OCI-LY1 (cell line): Measurements from ENCODE around the gene LEP.

ENCODE experiments used
- H2AFZ ChIP-seq: fragments of 200-600 bp; sonication (generic), shearing (Covaris generic); 2 replicates; pipeline ENCODE4 v1.6.0; 2014; ENCODE audit warnings: antibody characterized with exemption, mild to moderate bottlenecking, low read length
- H3F3A ChIP-seq: fragments of 200-600 bp; sonication (generic), shearing (Covaris generic); 2 replicates; pipeline ENCODE4 v1.6.0; 2014; ENCODE audit warnings: mild to moderate bottlenecking, antibody characterized with exemption, low read length, moderate library complexity; ENCODE audit not compliant: insufficient read depth
- H3K27ac ChIP-seq: fragments of 200-600 bp; sonication (generic); 2 replicates; pipeline ENCODE4 v1.5.1; 2014; ENCODE audit warnings: low read length, mixed run types, mild to moderate bottlenecking, low read depth; ENCODE audit not compliant: poor library complexity, severe bottlenecking
- H3K27me3 ChIP-seq: fragments of 200-600 bp; sonication (generic); 2 replicates; pipeline ENCODE4 v1.6.0; 2014; ENCODE audit warnings: antibody characterized with exemption, mild to moderate bottlenecking, low read length, moderate library complexity; ENCODE audit not compliant: insufficient read depth
- H3K36me3 ChIP-seq: fragments of 200-600 bp; sonication (generic); 2 replicates; pipeline ENCODE4 v1.6.1; 2014; ENCODE audit warnings: mild to moderate bottlenecking, antibody characterized with exemption, low read length, moderate library complexity, mixed read lengths; ENCODE audit not compliant: insufficient read depth
- H3K4me1 ChIP-seq: fragments of 200-600 bp; sonication (generic); 2 replicates; pipeline ENCODE4 v1.5.1; 2014; ENCODE audit warnings: mild to moderate bottlenecking, low read length, moderate library complexity; ENCODE audit not compliant: insufficient read depth, severe bottlenecking
- H3K4me2 ChIP-seq: fragments of 200-600 bp; sonication (generic), shearing (Covaris generic); 2 replicates; pipeline ENCODE4 v1.6.1; 2014; ENCODE audit warnings: low read length
- H3K4me3 ChIP-seq: fragments of 200-600 bp; sonication (generic); 2 replicates; pipeline ENCODE4 v1.5.1; 2014; ENCODE audit warnings: low read length, low read depth, mild to moderate bottlenecking, mixed read lengths; ENCODE audit not compliant: poor library complexity, severe bottlenecking
- H3K79me2 ChIP-seq: fragments of 200-600 bp; shearing (Covaris generic); 2 replicates; pipeline ENCODE4 v1.6.1; 2016; ENCODE audit warnings: mixed run types, low read length, mixed read lengths; ENCODE audit not compliant: insufficient read depth
- H3K9ac ChIP-seq: fragments of 200-600 bp; sonication (generic), shearing (Covaris generic); 2 replicates; pipeline ENCODE4 v1.6.1; 2014; ENCODE audit warnings: mild to moderate bottlenecking, low read length, mixed read lengths
- H3K9me2 ChIP-seq: fragments of 200-600 bp; sonication (generic), shearing (Covaris generic); 2 replicates; pipeline ENCODE4 v1.6.1; 2014; ENCODE audit warnings: low read depth, mild to moderate bottlenecking, low read length, mixed read lengths
- H3K9me3 ChIP-seq: fragments of 200-600 bp; shearing (Covaris generic); 2 replicates; pipeline ENCODE4 v1.6.1; 2014; ENCODE audit warnings: low read length, mixed read lengths
- H4K20me1 ChIP-seq: fragments of 200-600 bp; sonication (generic), shearing (Covaris generic); 2 replicates; pipeline ENCODE4 v1.6.0; 2016; ENCODE audit warnings: mild to moderate bottlenecking, low read length; ENCODE audit not compliant: insufficient read depth
- CTCF ChIP-seq: fragments of 200-600 bp; sonication (generic), shearing (Covaris generic); IDR thresholded peaks from 2 replicates; pipeline ENCODE4 v1.5.1; 2017; ENCODE audit warnings: mild to moderate bottlenecking, antibody characterized with exemption, low read length, moderate library complexity, mixed read lengths
- EZH2 ChIP-seq: fragments of 200-600 bp; sonication (generic), shearing (Covaris generic); IDR thresholded peaks from 2 replicates; pipeline ENCODE4 v1.8.0; 2017; ENCODE audit warnings: borderline replicate concordance, mixed run types, mild to moderate bottlenecking, antibody characterized with exemption, low read length, moderate library complexity, mixed read lengths

The LEP gene

GRCh38 chr7:128210590-128211570 is 30.2 kb upstream of the LEP start:
- H3K9ac ChIP-seq: no peak overlapping the region
- no peaks in the 10 kb centered on the region for H3K9me2 ChIP-seq
- no peak overlapping the region for H3K4me3 ChIP-seq
- no peaks in the 10 kb centered on the region for H3K36me3 ChIP-seq
- TF ChIP-seq EZH2: no peak
- TF ChIP-seq CTCF: no peak
- no peaks in the 10 kb centered on the region for H3K4me1 ChIP-seq
- no peak overlapping the region for H3K27ac ChIP-seq
- no peak overlapping the region for H3K4me2 ChIP-seq
- no peaks in the 10 kb centered on the region for H3K9me3 ChIP-seq
- no peak overlapping the region for H2AFZ ChIP-seq
- H3F3A ChIP-seq: no peaks in the 10 kb centered on the region
- H4K20me1 ChIP-seq: no peaks in the 10 kb centered on the region
- no peaks in the 10 kb centered on the region for H3K27me3 ChIP-seq
- H3K79me2 ChIP-seq: no peaks in the 10 kb centered on the region

GRCh38 chr7:128211626-128212025 is 29.5 kb upstream of the LEP start:
- no peak for TF ChIP-seq CTCF
- Histone ChIP-seq H3K4me3 (no peak overlapping the region), H3K27ac (no peak overlapping the region), H3K9me3 (no peaks in the 10 kb centered on the region), H4K20me1 (no peaks in the 10 kb centered on the region), H3K4me1 (no peaks in the 10 kb centered on the region), H3K9me2 (no peaks in the 10 kb centered on the region), H3F3A (no peaks in the 10 kb centered on the region), H3K27me3 (no peaks in the 10 kb centered on the region), H3K4me2 (no peak overlapping the region), H3K36me3 (no peaks in the 10 kb centered on the region), H3K9ac (no peak overlapping the region), H2AFZ (no peak overlapping the region), H3K79me2 (no peaks in the 10 kb centered on the region)

- Histone ChIP-seq H3K9ac (no peak overlapping the region), H3K4me2 (no peak overlapping the region), H2AFZ (no peak overlapping the region), H4K20me1 (no peaks in the 10 kb centered on the region), H3K27me3 (no peaks in the 10 kb centered on the region), H3F3A (no peaks in the 10 kb centered on the region), H3K4me1 (no peaks in the 10 kb centered on the region), H3K9me2 (no peaks in the 10 kb centered on the region), H3K27ac (no peak overlapping the region), H3K36me3 (no peaks in the 10 kb centered on the region), H3K4me3 (no peak overlapping the region), H3K79me2 (no peaks in the 10 kb centered on the region), H3K9me3 (no peaks in the 10 kb centered on the region)
- TF ChIP-seq CTCF (no peak), EZH2 (no peak)
These were observed 26.6 kb upstream of the LEP start for GRCh38 chr7:128214463-128214862.
